ENCODE data around the gene LSM10. TPM values are rescaled to one million over a fixed set of nuclear protein-coding genes. Genes with fewer than 3 reads are reported as not detected.

The LSM10 gene
- total RNA-seq, 1 donor from 2014 or later: 7.1 TPM

- peak; percentile 99 to 100 for DNase-seq (ENCODE audit: low read depth in 2 of 2)
Observed at GRCh38 chr1:36385410-36386264, 12.1 kb downstream of the LSM10 start, which contains the start of gene STK40. Gene STK40, minus strand, starts transcription at chr1:36385924. Its CDS starts 24,592 bp downstream, at chr1:36361332.

GRCh38 chr1:36384542-36385409 lies 12.9 kb downstream of the LSM10 start:
- DNase-seq (ENCODE audit: low read depth in 2 of 2): peak in 1 of 2 donors; percentile 63

GRCh38 chr1:36383240-36383639 lies 14.5 kb downstream of the LSM10 start:
- DNase-seq (ENCODE audit: low read depth in 2 of 2): no peak

- no peak for DNase-seq (ENCODE audit: low read depth in 2 of 2)
Observed at GRCh38 chr1:36382669-36383068, 15.0 kb downstream of the LSM10 start.

GRCh38 chr1:36382231-36382630 lies 15.5 kb downstream of the LSM10 start:
- DNase-seq (ENCODE audit: low read depth in 2 of 2): no peak

GRCh38 chr1:36381405-36381804 lies 16.3 kb downstream of the LSM10 start:
- no peak for DNase-seq (ENCODE audit: low read depth in 2 of 2)

GRCh38 chr1:36380782-36381181 lies 16.9 kb downstream of the LSM10 start:
- DNase-seq (ENCODE audit: low read depth in 2 of 2): no peak

GRCh38 chr1:36380143-36380619 lies 17.5 kb downstream of the LSM10 start:
- DNase-seq (ENCODE audit: low read depth in 2 of 2): no peak

GRCh38 chr1:36377791-36378492 lies 19.8 kb downstream of the LSM10 start:
- DNase-seq (ENCODE audit: low read depth in 2 of 2): no peak

GRCh38 chr1:36372617-36373016 lies 25.1 kb downstream of the LSM10 start:
- peak in 1 of 2 donors; percentile 18 for DNase-seq (ENCODE audit: low read depth in 2 of 2)

- peak in 1 of 2 donors; percentile 77 for DNase-seq (ENCODE audit: low read depth in 2 of 2)
Observed at GRCh38 chr1:36369061-36369861, 28.4 kb downstream of the LSM10 start.

GRCh38 chr1:36367798-36368197 lies 29.9 kb downstream of the LSM10 start:
- no peak for DNase-seq (ENCODE audit: low read depth in 2 of 2)

- DNase-seq (ENCODE audit: low read depth in 2 of 2): peak in 1 of 2 donors; percentile 66
Observed at GRCh38 chr1:36367066-36367465, 30.6 kb downstream of the LSM10 start.

GRCh38 chr1:36366091-36366661 lies 31.5 kb downstream of the LSM10 start:
- no peak for DNase-seq (ENCODE audit: low read depth in 2 of 2)

- DNase-seq (ENCODE audit: low read depth in 2 of 2): no peak
Observed at GRCh38 chr1:36365381-36365780, 32.3 kb downstream of the LSM10 start.

- DNase-seq (ENCODE audit: low read depth in 2 of 2): peak in 1 of 2 donors; percentile 20
Observed at GRCh38 chr1:36359911-36360550, 37.7 kb downstream of the LSM10 start.

GRCh38 chr1:36359383-36359782 lies 38.3 kb downstream of the LSM10 start:
- no peak for DNase-seq (ENCODE audit: low read depth in 2 of 2)

- no peak for DNase-seq (ENCODE audit: low read depth in 2 of 2)
Observed at GRCh38 chr1:36358514-36359084, 39.1 kb downstream of the LSM10 start.

GRCh38 chr1:36355811-36356210 lies 41.9 kb downstream of the LSM10 start:
- DNase-seq (ENCODE audit: low read depth in 2 of 2): no peak
